ENCODE data around the gene SLC35F1. TPM values are rescaled to one million over a fixed set of nuclear protein-coding genes. Genes with fewer than 3 reads are reported as not detected.

Gene SLC35F1
- total RNA-seq, 3 donors from 2014 or later: 0.23 to 6.1 (median 0.29) TPM

DNA sequence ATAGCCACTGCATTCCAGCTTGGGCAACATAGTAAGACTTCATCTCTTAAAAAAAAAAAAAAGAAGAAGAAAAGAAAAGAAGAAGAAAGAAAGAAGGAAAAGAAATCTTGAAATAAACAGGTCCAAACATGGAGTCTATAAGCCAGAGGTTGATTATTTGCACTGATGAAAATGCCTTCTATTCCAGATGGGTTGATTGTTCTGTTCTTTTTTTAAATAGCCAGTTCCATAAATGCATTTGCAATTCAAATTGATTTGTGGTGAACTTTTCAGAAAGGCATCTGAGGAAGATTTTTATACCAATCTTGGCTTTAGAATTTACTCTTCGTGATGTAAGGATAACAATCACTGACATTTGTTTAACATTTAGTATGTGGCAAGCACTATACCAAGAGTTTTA lies 397.3 kb downstream of the SLC35F1 start:
- intact Hi-C loops (cut with DNase I, micrococcal nuclease): no loop called here
- Histone ChIP-seq H3K36me3 (ENCODE audit: low read depth) (no peaks in the 10 kb centered on the region), H3K9me3 (no peaks in the 10 kb centered on the region), H3K4me1 (ENCODE audit: low read depth) (no peaks in the 10 kb centered on the region), H3K4me3 (no peak overlapping the region)
- DNase-seq (no peak), ATAC-seq (no peak)
- TF ChIP-seq, protein P1, sequence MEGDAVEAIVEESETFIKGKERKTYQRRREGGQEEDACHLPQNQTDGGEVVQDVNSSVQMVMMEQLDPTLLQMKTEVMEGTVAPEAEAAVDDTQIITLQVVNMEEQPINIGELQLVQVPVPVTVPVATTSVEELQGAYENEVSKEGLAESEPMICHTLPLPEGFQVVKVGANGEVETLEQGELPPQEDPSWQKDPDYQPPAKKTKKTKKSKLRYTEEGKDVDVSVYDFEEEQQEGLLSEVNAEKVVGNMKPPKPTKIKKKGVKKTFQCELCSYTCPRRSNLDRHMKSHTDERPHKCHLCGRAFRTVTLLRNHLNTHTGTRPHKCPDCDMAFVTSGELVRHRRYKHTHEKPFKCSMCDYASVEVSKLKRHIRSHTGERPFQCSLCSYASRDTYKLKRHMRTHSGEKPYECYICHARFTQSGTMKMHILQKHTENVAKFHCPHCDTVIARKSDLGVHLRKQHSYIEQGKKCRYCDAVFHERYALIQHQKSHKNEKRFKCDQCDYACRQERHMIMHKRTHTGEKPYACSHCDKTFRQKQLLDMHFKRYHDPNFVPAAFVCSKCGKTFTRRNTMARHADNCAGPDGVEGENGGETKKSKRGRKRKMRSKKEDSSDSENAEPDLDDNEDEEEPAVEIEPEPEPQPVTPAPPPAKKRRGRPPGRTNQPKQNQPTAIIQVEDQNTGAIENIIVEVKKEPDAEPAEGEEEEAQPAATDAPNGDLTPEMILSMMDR (IDR thresholded peaks at IDR 0.05): no peak

- no peak for ATAC-seq
Measured at GRCh38 chr6:118305081-118305480, 398.0 kb downstream of the SLC35F1 start.

DNA sequence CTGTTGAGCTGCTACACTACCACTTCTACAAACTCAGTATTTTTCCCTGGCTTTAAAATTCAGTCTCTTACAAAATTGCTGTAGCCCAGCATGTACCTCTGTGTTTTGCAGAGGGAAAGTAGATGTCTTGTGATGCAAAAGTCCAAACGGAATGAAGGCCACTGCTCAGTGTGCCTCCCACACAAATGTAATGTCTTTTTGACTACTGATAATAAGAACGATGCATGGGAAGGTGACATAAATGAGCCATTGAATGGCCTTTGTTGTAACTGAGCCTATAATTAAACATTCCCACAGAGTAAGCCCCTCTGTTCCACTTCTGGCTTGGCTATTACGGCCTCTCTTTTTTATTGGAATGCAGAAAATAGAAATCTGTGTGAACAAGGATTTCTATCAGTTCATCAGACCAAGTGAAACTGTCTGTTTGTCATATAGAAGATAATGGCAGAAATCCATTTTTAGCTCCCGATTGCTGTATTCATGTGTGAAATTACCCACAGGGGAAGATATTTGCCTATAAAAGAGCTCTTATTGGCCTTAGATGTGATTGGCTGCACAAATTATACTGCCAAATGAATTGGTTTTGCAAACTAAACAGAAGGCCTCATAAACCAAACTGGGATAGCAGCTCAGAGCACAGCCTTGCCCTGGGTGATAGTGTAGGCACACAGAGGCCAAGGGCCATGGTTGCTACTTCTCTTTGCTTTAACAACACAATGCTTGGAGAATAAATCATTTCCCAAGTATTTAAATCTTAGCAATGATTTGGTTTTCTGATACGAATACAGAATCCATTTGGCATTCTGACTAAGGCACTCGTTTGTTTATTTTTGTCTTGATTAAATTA lies 399.6 kb downstream of the SLC35F1 start:
- intact Hi-C loops (cut with DNase I, micrococcal nuclease): no loop called here
- ATAC-seq: no peak
- no peak overlapping the region for H3K4me3 ChIP-seq
- H3K36me3 ChIP-seq (ENCODE audit: low read depth): no peaks in the 10 kb centered on the region
- H3K9me3 ChIP-seq: no peaks in the 10 kb centered on the region
- TF ChIP-seq, protein P1 (IDR thresholded peaks at IDR 0.05): no peak
- no peaks in the 10 kb centered on the region for H3K4me1 ChIP-seq (ENCODE audit: low read depth)
- no peak for DNase-seq

More at GRCh38 chr6:118305081-118305480, 398.0 kb downstream of the SLC35F1 start:
- DNase-seq: no peak
- TF ChIP-seq, protein P1 (IDR thresholded peaks at IDR 0.05): no peak
- Histone ChIP-seq H3K4me3 (no peak overlapping the region), H3K4me1 (ENCODE audit: low read depth) (no peaks in the 10 kb centered on the region), H3K36me3 (ENCODE audit: low read depth) (no peaks in the 10 kb centered on the region), H3K9me3 (no peaks in the 10 kb centered on the region)
- intact Hi-C loops (cut with DNase I, micrococcal nuclease): no loop called here

- H3K4me3 ChIP-seq: no peak overlapping the region
- ATAC-seq: no peak
- intact Hi-C loops (cut with DNase I, micrococcal nuclease): no loop called here
- H3K4me1 ChIP-seq (ENCODE audit: low read depth): no peaks in the 10 kb centered on the region
- TF ChIP-seq, protein P1 (IDR thresholded peaks at IDR 0.05): no peak
- no peaks in the 10 kb centered on the region for H3K9me3 ChIP-seq
- H3K36me3 ChIP-seq (ENCODE audit: low read depth): no peaks in the 10 kb centered on the region
- DNase-seq: no peak
Measured at GRCh38 chr6:118307581-118307980, 400.5 kb downstream of the SLC35F1 start.

- Histone ChIP-seq H3K4me1 (ENCODE audit: low read depth) (no peaks in the 10 kb centered on the region), H3K9me3 (no peaks in the 10 kb centered on the region), H3K36me3 (ENCODE audit: low read depth) (no peaks in the 10 kb centered on the region), H3K4me3 (no peak overlapping the region)
- intact Hi-C loops (cut with DNase I, micrococcal nuclease): no loop called here
- no peak for DNase-seq
- TF ChIP-seq, protein P1 (IDR thresholded peaks at IDR 0.05): no peak
- ATAC-seq: no peak
Measured at GRCh38 chr6:118309337-118310093, 402.5 kb downstream of the SLC35F1 start.
